Mesothelial cell of epicardium (in vitro differentiated cells): ENCODE data around the gene CCDC148. TPM values are rescaled to one million over a fixed set of nuclear protein-coding genes. Genes with fewer than 3 reads are reported as not detected.

Source experiments
- DNase-seq, 2 experiments: peaks; one replicate each; pipeline ENCODE4 v3.0.0; 2021; ENCODE audit warnings: low spot score in 2 of 2; ENCODE audit not compliant: unreplicated experiment in 2 of 2
- H3K27ac Mint-ChIP-seq: 2 replicates; pipeline ENCODE4 v1.8.0; 2021; ENCODE audit warnings: mixed read lengths
- H3K27me3 Mint-ChIP-seq: 2 replicates; pipeline ENCODE4 v1.8.0; 2021; ENCODE audit warnings: low read depth, mixed read lengths
- H3K36me3 Mint-ChIP-seq: 2 replicates; pipeline ENCODE4 v1.8.0; 2021; ENCODE audit warnings: mixed read lengths
- H3K4me1 Mint-ChIP-seq: 2 replicates; pipeline ENCODE4 v1.8.0; 2021; ENCODE audit warnings: mixed read lengths
- H3K4me3 Mint-ChIP-seq: 2 replicates; pipeline ENCODE4 v1.8.0; 2021; ENCODE audit warnings: mild to moderate bottlenecking, moderate library complexity, mixed read lengths
- H3K9me3 Mint-ChIP-seq: 2 replicates; pipeline ENCODE4 v1.8.0; 2021; ENCODE audit warnings: mixed read lengths
- total RNA-seq: library from RNA; stranded (reverse); gene quantifications from 3 replicates; pipeline ENCODE4 v1.2.1, GENCODE V29; 2021
- TF ChIP-seq, protein P1 (sequence below): fragments of 200-600 bp; sonication (generic); IDR thresholded peaks from one replicate; pipeline ENCODE4 v1.5.0; 2021; ENCODE audit warnings: antibody characterized with exemption; ENCODE audit not compliant: unreplicated experiment

CCDC148 gene
- total RNA-seq, 1 donor from 2014 or later = 3.1 TPM

DNA sequence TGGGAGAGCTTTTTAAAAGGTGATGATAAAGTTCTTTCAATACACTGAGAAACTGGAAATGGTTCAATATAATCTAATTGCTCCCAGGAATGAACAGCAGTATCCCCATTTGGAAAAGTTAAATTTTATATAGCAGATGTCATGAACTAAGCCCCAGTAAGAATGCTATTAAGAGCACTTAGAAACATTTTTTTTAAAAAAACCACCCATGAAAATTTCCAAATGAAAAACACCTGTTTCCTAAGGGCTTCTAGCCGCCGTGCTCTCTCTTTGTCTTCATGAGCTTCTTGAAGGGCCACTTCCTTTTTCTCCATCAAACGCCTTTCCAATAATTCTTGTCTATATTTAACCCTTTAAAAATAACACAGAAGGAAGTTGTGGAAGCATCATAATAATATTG, 277.9 kb downstream of the CCDC148 start:
- no peak for DNase-seq
- Mint-ChIP-seq H3K4me1 (peaks cover 13% of the 10 kb centered on the region), H3K9me3 (no peaks in the 10 kb centered on the region), H3K4me3 (no peak overlapping the region), H3K36me3 (no peaks in the 10 kb centered on the region), H3K27ac (no peak overlapping the region), H3K27me3 (no peaks in the 10 kb centered on the region)
- TF ChIP-seq, protein P1, sequence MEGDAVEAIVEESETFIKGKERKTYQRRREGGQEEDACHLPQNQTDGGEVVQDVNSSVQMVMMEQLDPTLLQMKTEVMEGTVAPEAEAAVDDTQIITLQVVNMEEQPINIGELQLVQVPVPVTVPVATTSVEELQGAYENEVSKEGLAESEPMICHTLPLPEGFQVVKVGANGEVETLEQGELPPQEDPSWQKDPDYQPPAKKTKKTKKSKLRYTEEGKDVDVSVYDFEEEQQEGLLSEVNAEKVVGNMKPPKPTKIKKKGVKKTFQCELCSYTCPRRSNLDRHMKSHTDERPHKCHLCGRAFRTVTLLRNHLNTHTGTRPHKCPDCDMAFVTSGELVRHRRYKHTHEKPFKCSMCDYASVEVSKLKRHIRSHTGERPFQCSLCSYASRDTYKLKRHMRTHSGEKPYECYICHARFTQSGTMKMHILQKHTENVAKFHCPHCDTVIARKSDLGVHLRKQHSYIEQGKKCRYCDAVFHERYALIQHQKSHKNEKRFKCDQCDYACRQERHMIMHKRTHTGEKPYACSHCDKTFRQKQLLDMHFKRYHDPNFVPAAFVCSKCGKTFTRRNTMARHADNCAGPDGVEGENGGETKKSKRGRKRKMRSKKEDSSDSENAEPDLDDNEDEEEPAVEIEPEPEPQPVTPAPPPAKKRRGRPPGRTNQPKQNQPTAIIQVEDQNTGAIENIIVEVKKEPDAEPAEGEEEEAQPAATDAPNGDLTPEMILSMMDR = no peak

DNA sequence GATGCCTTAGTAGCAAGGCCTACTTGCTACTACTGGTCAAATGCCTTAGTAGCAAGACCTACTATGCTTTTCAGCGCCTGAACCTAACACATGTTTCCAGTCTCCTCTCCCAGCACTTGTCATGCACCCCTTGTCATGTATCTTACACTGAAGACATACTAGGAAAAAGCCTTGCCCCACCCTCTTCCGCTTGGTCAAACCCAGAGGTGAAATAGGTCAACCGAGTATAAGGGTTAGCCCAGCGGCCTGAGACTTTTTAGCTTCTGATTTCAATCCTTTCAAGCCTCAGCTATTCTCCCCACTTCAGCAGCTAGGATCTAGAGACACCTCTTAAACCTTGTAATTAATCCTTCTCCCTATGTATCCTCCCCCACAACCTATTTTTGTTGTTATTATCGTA, 281.6 kb downstream of the CCDC148 start:
- no peak for DNase-seq
- no peak overlapping the region for H3K4me3 Mint-ChIP-seq
- no peak overlapping the region for H3K27ac Mint-ChIP-seq
- H3K36me3 Mint-ChIP-seq = no peaks in the 10 kb centered on the region
- H3K9me3 Mint-ChIP-seq = no peaks in the 10 kb centered on the region
- H3K4me1 Mint-ChIP-seq = peaks cover 5% of the 10 kb centered on the region
- H3K27me3 Mint-ChIP-seq = peaks cover 3% of the 10 kb centered on the region
- TF ChIP-seq, protein P1 = no peak

DNA sequence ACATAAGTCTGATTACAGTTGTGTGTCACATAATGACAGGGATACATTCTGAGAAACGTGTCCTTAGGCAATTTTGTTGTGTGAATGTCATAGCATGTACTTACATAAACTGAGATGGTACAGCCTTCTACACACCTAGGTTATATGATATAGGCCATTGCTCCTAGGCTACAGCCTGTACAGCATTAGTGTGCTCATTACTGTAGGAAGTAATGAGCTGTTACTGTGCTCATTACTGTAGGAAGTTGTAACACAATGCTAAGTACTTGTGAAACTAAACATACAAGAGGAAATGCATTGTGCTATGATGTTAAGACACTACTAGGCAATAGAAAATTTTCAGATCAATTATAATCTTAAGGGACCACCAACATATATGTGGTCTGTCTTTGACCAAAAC, 282.1 kb downstream of the CCDC148 start:
- no peak for DNase-seq
- Mint-ChIP-seq H3K4me1 (peaks cover 4% of the 10 kb centered on the region), H3K27ac (no peak overlapping the region), H3K4me3 (no peak overlapping the region), H3K9me3 (no peaks in the 10 kb centered on the region), H3K27me3 (peaks cover 3% of the 10 kb centered on the region), H3K36me3 (no peaks in the 10 kb centered on the region)
- TF ChIP-seq, protein P1 = no peak

DNA sequence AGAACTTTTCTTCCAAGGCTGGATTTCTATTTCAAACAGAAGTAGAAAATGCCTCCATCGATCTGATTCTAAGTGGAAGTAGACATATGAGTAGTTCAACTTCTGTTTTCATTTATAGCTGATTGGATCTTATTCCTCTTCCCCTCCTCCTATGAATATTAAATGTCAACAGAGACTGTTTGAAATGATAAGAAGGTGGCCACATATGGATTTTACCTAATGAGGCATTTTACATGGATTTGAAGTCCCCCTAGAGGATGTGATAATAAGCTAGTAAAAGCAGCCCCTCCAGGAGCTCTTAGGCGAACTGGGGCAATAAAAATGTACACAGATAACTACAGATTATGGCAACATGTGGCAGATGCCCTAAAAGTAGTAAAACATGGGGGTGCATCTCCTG, 283.8 kb downstream of the CCDC148 start:
- H3K4me3 Mint-ChIP-seq = no peak overlapping the region
- H3K9me3 Mint-ChIP-seq = no peaks in the 10 kb centered on the region
- H3K27me3 Mint-ChIP-seq = peaks cover 3% of the 10 kb centered on the region
- no peak overlapping the region for H3K27ac Mint-ChIP-seq
- TF ChIP-seq, protein P1 = no peak
- DNase-seq = no peak
- H3K4me1 Mint-ChIP-seq = peaks cover 2% of the 10 kb centered on the region
- H3K36me3 Mint-ChIP-seq = no peaks in the 10 kb centered on the region

DNA sequence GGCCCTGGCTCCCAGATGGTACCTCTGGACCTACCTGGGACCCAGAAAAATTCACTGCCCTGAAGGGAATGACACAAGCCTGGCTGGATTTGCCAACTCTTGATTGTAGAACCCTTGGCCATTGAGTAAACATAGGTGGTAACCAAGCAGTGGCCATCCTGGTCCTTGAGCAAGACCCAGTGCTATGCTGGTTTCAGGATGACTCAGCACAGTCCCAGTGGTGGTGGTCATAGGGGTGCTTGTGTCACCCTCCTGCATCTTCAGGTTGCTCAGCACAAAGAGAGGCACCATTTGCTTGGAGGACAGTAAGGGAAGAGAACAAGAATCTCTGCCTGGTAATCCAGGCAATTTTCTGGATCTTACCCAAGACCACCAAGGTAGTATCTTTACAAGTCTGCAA, 302.0 kb downstream of the CCDC148 start:
- no peak overlapping the region for H3K27ac Mint-ChIP-seq
- no peaks in the 10 kb centered on the region for H3K4me1 Mint-ChIP-seq
- DNase-seq = no peak
- TF ChIP-seq, protein P1 = no peak
- H3K4me3 Mint-ChIP-seq = no peak overlapping the region
- peaks cover 16% of the 10 kb centered on the region for H3K9me3 Mint-ChIP-seq
- H3K27me3 Mint-ChIP-seq = peaks cover 6% of the 10 kb centered on the region
- no peaks in the 10 kb centered on the region for H3K36me3 Mint-ChIP-seq
